NCI-H2196 (cell line): ENCODE data around the gene GINS2.

ENCODE experiments used
- DNase-seq: peaks from one replicate; lab custom pipeline; 2025; ENCODE audit not compliant: unreplicated experiment; lab: John Stamatoyannopoulos, UW

GINS2 gene

DNA sequence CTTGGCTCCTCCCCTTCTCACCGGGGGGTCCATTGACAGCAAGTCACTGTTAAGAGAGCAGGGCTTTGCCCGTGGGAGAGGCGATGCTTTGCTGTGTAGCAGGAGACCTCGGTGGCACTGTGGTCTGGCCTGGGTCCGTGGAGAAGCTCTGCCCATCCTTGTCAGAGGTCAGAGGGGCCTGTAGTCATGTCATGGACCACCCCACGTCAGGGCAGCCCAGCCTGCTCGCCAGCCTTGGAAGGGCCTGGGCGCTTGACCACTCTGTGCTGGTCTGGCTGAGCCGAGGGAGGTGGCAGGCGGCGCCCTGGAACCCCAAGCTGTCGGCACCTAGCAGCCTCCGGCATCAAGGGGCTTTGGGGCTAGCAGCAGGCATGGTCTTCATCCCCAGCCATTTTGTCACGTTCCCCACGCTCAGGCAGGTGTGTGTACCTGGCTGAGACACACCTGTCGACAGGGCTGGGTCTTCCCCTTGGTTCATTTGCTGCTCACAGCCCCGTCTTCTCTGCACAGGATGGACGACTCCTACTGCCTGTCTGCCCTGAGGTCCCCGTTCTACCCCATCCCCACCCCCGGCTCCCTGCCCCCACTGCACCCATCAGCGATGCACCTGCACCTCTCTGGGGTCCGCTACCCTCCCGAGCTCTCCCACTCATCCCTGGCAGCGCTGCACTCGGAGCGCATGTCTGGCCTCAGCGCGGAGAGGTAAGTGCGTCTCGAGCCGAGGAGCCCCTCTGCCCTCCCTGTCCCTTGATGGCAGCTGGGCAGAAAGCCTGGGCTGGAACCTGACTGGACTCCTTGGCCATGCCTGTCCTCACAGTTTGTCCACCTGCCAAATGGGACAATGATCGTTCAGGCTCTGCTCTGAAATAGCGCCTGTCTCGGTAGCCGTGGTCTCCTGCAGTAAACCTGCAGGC, 33.3 kb downstream of the GINS2 start:
- DNase-seq, result no peak

- DNase-seq, result no peak
These were observed 34.3 kb downstream of the GINS2 start for GRCh38 chr16:85654251-85655095.

- no peak for DNase-seq
These were observed 35.4 kb downstream of the GINS2 start for GRCh38 chr16:85653290-85653891.

DNA sequence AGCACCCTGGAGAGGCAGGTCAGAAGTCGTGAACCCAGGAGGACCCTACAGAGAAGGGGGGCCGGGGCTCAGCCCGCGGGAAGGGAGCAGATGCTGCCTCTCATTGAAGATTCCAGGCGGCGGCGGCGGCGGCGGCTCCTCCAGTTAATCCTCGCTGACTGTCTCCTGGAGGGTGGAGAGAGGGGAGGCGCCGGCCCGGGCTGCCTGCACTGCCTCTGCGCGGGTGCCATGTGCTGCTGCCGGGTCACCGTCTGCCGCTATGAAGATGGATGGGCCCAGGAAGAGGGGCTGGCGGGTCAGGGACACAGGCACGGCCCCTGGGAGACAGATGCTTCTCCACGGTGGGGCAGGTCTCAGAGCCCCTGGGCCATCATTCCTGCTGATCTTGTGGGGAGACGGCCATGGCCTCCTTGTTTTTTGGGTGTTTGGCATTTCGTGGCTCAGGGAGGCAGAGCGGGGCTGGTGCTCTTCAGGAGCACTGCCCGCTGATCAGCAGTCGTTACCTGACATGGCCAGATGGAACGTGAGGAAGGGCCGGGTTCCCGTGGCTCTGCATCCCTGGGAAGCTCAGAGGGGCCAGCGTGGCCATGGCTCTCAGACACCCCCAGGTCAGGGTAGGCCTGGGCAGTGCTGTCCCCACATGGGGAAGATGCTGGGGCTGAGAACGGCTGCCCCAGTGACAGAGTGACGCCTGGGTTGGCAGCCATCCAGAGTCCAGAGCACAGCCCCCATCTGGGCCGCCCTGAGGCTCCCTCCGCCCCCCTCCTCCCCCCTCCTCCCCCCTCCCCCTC, 36.1 kb downstream of the GINS2 start:
- peak; percentile 23 for DNase-seq

DNA sequence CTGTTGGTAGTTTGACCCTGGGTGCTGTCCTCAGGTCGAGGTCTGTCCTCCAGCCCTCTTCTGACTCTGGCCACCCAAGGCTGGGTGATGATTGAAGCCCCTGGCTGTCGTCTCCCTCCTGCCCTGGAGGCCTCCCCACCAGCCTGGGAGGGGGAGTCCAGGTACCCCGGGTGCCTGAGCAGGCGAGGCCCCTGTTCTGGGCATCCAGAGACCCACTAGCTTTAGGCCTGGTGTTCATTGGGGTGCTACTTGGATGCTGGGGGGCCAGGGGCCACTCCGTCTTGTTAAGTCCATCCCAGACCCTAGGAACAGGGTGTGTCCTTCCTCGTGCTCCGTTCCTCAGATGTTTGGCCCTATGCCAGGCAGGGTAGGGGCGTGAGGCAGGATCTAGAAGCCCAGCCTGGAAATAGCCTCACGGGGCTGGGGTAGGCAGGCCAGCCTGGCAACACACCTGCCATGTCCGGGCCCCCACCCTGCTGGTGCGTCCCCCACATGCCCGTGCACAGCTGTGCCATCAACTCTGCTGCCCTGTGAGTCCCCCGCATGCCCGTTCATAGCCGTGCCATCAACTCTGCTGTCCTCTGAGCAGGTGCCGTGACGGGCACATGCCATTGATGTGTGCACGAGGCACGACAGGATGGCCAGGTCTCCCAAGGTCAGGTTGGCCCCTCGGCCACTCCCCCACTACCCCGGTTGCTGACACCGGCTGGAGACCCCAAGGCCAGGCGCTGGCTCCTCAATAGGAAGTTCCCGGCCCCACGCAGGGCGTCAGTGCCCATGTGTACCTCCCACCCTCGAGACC, 36.9 kb downstream of the GINS2 start:
- DNase-seq, result peak; percentile 18

DNA sequence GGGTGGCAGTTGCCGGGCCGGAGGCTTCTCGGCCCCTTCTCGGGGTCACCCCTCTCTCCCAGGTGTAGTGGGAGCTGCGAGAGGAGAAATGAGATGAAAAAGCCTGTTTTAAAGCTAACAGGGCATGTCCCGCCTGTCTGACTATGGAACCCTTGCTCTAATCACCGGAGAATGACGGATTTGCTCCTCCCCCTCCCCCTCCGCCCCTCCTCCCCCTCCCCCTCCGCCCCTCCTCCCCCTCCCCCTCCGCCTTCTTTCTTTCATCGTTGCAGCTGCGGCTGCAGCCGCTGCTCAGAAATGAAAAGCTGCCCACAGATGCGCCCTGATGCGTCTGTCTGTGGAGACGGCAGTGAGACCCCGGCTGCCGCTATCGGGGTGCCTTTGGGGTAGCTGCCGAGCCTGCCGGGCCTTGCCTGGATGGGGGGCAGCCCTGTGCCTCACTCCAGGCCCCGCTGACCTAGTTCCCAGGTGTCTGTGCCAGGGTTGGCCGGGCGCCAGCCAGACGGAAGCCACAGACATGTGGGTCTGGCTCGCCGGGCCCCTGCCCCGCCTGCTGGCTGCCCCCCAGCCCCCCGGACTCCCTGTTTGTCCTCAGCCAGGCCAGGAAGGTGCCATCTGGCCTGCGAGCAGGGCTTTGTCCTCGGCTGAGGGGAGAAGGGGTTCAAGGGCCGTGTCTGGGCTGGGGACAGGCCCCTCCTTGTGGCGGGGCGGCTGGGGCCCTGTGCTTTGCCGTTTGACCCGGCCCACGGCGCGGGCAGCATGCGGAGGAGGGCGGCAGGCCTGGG, 37.7 kb downstream of the GINS2 start:
- peak; percentile 15 for DNase-seq

DNA sequence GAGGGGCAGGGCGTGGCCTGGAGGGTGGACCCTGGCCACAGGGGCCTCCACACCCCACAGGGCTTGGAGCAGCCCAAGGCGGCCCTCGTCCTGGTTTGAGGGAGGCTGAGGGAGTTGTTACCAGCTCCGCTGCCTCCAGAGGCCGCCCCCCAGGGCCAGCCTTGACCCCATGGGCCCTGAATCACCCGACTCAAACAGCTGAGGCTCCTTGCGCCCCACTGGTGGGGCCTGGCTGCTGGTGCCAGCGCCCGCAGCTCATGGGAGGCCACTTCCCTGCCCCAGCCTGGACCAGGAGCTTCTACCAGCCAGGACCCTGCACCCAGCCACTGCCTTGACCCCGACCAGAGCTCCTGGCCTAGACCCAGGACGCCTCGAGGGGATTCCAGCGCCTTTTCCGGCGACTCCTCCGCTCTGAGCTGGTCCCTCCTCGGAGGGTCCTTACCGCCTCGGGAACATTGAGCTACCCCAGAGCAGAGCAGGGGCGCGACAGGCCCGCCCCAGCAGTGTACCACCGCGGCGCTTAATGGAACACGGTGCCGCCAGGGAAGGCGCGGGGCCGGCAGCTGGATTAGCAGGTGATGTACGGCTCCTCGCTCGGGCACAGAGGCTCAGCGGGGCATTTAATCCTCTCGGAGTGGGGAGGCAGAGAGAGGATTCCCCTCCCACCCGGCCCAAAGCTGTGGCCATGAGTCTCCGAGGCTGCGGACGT, 38.5 kb downstream of the GINS2 start:
- DNase-seq, result no peak

GRCh38 chr16:85649411-85650134, 39.2 kb downstream of the GINS2 start:
- no peak for DNase-seq

DNA sequence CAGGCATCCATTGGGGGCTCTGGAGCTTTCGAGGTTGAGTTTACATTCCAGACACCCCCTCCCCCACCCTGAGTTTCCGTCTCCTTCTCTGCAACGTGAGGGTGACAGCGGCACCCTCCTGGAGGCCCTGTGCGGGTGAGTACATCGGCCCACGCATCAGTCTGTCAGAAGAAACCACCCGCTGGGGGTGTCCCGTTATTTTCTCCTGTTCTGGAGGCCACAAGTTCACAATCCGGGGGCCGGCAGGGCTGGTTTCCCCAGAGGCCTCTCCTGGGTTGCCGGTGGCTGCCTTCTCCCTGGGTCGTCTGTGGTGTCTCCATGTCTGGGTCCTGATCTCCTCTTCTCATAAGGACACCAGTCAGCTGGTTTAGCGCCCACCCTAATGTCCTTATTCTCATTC, 39.9 kb downstream of the GINS2 start:
- DNase-seq, result no peak

GRCh38 chr16:85648070-85648714, 40.6 kb downstream of the GINS2 start:
- no peak for DNase-seq

DNA sequence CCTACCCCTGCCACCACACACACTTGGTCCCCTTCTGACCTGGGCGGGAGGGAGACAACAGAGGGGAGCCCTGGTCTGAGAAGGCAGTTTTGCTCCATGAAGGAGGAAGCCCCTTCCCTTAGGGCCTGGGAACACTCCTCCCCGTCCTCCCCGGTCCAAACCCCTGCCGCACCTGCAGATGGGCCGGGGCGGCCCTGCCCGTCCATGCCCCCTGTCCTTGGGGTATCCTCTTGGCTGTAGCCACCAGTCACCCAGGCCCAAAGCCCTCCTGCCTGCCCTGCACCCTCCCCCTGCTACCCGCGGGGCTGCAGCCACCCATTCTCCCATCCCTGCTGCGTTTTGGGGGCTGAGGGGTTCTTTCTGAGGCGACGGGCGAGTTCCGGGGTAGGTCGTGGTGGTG, 41.8 kb downstream of the GINS2 start:
- no peak for DNase-seq

- DNase-seq, result no peak
These were observed 42.3 kb downstream of the GINS2 start for GRCh38 chr16:85646358-85646907.

GRCh38 chr16:85645021-85645589, 43.6 kb downstream of the GINS2 start:
- no peak for DNase-seq

GRCh38 chr16:85644093-85644712, 44.6 kb downstream of the GINS2 start:
- DNase-seq, result no peak

DNA sequence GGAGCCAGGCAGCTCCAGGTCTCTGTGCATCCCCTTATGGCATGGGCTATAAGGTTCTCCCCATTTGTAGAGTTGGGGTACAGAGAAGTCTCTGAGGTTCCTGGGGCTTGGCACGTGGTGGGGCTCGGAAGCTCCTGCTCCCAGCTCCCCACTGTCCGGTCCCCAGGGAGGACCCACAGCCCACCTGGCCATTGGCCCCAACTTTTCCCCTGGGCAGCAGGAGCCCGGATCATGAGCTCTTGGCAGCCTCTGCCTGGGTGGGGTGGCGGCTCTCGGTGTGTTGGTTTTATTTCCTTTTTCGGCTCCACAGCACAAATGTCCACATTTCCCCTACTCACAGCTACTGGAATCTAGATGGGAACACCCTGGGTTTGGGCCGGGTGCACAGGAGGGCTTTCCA, 45.1 kb downstream of the GINS2 start:
- no peak for DNase-seq

GRCh38 chr16:85642762-85643358, 45.9 kb downstream of the GINS2 start:
- DNase-seq, result no peak
